ENCODE data around the gene TRAPPC2L. TPM values are rescaled to one million over a fixed set of nuclear protein-coding genes. Genes with fewer than 3 reads are reported as not detected.

Gene TRAPPC2L
- total and polyA plus RNA-seq, 2 of the 13 experiments (the other 11 are each of a cell fraction or from before 2014, with no cell fraction given), result 96.3 to 107 TPM

DNA sequence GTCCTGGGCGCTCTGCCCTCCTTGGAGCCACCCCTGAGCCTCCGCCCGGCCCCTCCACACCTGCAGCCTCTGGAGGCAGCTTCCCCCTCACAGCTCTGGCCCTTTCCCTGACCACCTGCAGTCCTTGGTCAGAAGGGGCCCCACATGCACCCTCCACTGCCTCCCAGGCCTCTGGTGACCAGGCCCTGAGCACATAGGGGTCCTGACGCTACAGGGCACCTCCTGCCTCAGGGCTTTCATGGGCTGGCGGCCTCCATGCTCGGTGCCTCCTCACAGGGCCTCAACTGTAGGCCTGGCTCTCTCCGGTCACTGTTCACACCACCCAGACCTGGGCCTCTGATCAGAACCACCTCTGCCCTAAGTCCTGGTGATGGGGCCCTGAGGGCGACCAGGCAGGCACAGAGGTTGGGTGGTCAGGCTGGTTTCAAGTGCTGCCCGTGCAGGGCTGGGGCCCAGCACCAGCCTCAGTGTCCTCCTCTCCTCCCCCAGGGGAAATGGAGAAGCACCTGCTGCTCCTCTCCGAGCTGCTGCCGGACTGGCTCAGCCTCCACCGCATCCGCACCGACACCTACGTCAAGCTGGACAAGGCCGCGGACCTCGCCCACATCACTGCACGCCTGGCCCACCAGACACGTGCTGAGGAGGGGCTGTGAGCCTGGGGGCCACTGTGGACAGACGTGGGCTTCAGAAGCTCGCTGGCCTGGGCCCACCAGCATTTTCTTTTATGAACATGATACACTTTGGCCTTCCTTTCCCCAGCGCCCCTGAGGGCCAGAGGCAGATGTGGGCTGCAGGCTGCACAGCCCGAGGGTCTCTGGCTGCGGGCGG is 49.1 kb upstream of the TRAPPC2L start (continued):
- TF ChIP-seq, protein P1, sequence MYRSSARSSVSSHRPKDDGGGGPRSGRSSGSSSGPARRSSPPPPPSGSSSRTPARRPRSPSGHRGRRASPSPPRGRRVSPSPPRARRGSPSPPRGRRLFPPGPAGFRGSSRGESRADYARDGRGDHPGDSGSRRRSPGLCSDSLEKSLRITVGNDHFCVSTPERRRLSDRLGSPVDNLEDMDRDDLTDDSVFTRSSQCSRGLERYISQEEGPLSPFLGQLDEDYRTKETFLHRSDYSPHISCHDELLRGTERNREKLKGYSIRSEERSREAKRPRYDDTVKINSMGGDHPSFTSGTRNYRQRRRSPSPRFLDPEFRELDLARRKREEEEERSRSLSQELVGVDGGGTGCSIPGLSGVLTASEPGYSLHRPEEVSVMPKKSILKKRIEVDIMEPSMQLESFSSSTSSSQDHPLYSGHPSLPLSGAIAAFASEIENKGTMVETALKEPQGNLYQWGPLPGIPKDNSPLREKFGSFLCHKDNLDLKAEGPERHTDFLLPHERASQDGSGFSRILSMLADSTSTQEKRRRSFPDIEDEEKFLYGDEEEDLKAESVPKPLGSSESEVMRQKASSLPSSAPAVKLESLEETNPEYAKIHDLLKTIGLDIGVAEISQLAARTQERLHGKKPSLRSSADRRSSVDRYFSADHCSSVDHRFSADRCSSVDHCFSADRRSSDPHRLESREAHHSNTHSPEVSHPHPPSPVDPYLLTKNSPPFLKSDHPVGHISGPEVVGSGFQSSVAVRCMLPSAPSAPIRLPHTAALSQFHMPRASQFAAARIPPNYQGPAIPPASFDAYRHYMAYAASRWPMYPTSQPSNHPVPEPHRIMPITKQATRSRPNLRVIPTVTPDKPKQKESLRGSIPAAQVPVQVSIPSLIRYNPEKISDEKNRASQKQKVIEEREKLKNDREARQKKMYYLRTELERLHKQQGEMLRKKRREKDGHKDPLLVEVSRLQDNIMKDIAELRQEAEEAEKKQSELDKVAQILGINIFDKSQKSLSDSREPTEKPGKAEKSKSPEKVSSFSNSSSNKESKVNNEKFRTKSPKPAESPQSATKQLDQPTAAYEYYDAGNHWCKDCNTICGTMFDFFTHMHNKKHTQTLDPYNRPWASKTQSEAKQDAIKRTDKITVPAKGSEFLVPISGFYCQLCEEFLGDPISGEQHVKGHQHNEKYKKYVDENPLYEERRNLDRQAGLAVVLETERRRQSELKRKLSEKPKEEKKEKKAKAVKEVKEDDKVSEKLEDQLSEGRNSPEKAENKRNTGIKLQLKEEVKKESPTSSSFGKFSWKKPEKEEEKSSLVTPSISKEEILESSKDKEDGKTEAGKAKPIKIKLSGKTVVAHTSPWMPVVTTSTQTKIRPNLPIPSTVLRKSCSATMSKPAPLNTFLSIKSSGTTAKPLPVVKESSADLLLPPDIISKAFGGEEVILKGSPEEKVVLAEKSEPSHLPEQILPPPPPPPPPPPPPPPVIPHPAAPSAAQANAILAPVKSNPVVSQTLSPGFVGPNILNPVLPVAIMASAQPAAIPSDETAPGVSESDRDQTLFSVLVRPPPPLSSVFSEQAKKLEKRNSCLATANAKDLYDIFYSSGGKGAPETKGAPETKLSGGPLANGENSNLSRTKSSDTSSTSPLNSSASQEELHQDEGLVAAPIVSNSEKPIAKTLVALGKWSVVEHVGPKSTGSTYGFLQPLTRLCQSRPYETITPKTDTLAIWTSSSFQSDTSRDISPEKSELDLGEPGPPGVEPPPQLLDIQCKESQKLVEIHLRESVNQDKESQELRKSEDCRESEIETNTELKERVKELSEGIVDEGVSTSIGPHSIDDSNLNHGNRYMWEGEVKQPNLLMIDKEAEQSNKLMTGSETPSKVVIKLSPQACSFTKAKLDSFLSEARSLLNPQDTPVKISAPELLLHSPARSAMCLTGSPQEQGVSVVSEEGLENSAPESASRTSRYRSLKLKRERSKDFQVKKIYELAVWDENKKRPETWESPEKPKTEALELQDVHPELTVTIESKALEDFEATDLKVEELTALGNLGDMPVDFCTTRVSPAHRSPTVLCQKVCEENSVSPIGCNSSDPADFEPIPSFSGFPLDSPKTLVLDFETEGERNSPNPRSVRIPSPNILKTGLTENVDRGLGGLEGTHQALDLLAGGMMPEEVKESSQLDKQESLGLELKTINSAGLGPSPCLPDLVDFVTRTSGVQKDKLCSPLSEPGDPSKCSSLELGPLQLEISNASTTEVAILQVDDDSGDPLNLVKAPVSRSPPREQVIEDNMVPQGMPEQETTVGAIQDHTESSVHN (CRISPR knock-in tag; IDR thresholded peaks at IDR 0.05), result no peak
- TF ChIP-seq TAF1 (CRISPR knock-in tag; IDR thresholded peaks at IDR 0.05), result no peak

Data from HepG2 (cell line).